WERI-Rb-1 (cell line): Measurements from ENCODE around the gene CD59.

Experiments used
- DNase-seq: peaks from one replicate; pipeline ENCODE4 v3.0.0-alpha.2; 2020
- H3K27ac ChIP-seq: fragments of 250-450 bp; sonication (Bioruptor Pico); 2 replicates; pipeline ENCODE4 v1.5.1; 2020; ENCODE audit warnings: mild to moderate bottlenecking, moderate library complexity
- H3K27me3 ChIP-seq: fragments of 250-450 bp; sonication (Bioruptor Pico); 2 replicates; pipeline ENCODE4 v1.5.1; 2021; ENCODE audit warnings: mild to moderate bottlenecking, low read depth, moderate library complexity; ENCODE audit not compliant: insufficient read depth, severe bottlenecking
- H3K36me3 ChIP-seq: fragments of 250-450 bp; sonication (Bioruptor Pico); 2 replicates; pipeline ENCODE4 v1.5.1; 2020; ENCODE audit warnings: mild to moderate bottlenecking, moderate library complexity
- H3K4me3 ChIP-seq: 2 replicates; pipeline ENCODE4 v1.5.1; 2011; ENCODE audit warnings: low read depth, mild to moderate bottlenecking, control low read depth, low read length
- H3K9me3 ChIP-seq: fragments of 250-450 bp; sonication (Bioruptor Pico); 2 replicates; pipeline ENCODE4 v1.5.1; 2021; ENCODE audit warnings: mild to moderate bottlenecking, moderate library complexity; ENCODE audit not compliant: severe bottlenecking
- CTCF ChIP-seq: IDR thresholded peaks from 2 replicates; pipeline ENCODE4 v1.5.1; 2011; ENCODE audit warnings: low read depth, mild to moderate bottlenecking, control low read depth, inconsistent platforms, low read length

The CD59 gene

GRCh38 chr11:33699515-33700062 is 36.6 kb downstream of the CD59 start:
- Histone ChIP-seq H3K27me3 (no peaks in the 10 kb centered on the region), H3K36me3 (no peaks in the 10 kb centered on the region), H3K4me3 (peak overlapping the region; percentile 69), H3K27ac (no peak overlapping the region), H3K9me3 (no peaks in the 10 kb centered on the region)
- TF ChIP-seq CTCF = no peak
- DNase-seq = peak; percentile 27

- no peak overlapping the region for H3K27ac ChIP-seq
- no peaks in the 10 kb centered on the region for H3K9me3 ChIP-seq
- TF ChIP-seq CTCF = no peak
- H3K27me3 ChIP-seq = no peaks in the 10 kb centered on the region
- DNase-seq = no peak
- no peaks in the 10 kb centered on the region for H3K36me3 ChIP-seq
- H3K4me3 ChIP-seq = no peak overlapping the region
Observed at GRCh38 chr11:33698921-33699320, 37.3 kb downstream of the CD59 start.

DNA sequence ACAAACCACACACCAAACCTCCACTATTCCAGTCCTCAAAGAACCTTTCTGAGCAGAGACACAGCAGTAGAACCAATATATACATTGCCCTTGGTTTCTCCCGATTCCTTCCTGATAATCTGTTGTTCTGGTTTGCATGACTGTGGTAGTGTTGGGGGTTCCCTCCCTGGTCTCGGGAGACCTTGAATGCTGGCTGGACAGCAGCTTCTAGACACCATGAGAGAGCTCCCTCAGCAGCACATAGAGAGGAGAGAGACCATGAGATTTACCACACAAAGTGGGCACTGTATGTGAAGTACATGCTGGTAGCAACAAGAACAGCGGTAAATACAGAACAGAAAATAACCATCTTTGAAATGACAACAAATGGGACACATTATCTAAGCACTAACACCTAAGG is 38.2 kb downstream of the CD59 start:
- H3K27ac ChIP-seq = no peak overlapping the region
- no peak for TF ChIP-seq CTCF
- no peaks in the 10 kb centered on the region for H3K9me3 ChIP-seq
- no peak overlapping the region for H3K4me3 ChIP-seq
- no peaks in the 10 kb centered on the region for H3K27me3 ChIP-seq
- DNase-seq = no peak
- no peaks in the 10 kb centered on the region for H3K36me3 ChIP-seq

GRCh38 chr11:33696931-33697638 is 39.1 kb downstream of the CD59 start:
- TF ChIP-seq CTCF = no peak
- Histone ChIP-seq H3K27ac (no peak overlapping the region), H3K4me3 (no peak overlapping the region), H3K9me3 (no peaks in the 10 kb centered on the region), H3K36me3 (no peaks in the 10 kb centered on the region), H3K27me3 (no peaks in the 10 kb centered on the region)
- no peak for DNase-seq

DNA sequence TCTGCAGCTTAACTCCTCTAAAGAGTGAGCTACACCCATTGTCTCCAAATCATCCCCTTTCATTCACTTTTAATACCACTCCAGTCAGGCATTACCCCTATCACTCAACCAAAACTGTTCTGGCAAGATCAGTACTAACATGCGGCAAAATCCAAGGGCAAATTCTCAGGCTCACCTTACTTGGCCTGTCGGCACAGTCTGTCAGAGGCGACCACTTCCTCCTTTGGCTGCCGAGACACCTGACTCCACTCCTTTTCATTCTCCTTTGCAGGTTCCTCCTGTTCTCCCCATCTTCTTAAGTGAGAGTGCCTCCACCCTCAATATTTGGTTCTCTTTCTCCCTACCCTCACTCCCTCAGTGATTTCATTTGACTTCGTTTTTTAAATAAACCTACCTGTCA is 39.8 kb downstream of the CD59 start:
- Histone ChIP-seq H3K27me3 (no peaks in the 10 kb centered on the region), H3K27ac (no peak overlapping the region), H3K9me3 (no peaks in the 10 kb centered on the region), H3K4me3 (no peak overlapping the region), H3K36me3 (no peaks in the 10 kb centered on the region)
- no peak for TF ChIP-seq CTCF
- no peak for DNase-seq
